Neuronal stem cell (in vitro differentiated cells): ENCODE data around the gene PDCD4.

Source experiments
- DNase-seq: peaks from one replicate; pipeline ENCODE4 v3.0.0-alpha.2; 2013; ENCODE audit warnings: low spot score
- H2AFZ ChIP-seq: one replicate; pipeline ENCODE4 v1.6.1; 2013; ENCODE audit warnings: mild to moderate bottlenecking, low read length, inconsistent platforms
- H2AK5ac ChIP-seq: 2 replicates; pipeline ENCODE4 v1.6.1; 2013; ENCODE audit warnings: low read depth, mild to moderate bottlenecking, inconsistent platforms, low read length, moderate library complexity, mixed read lengths
- H2BK120ac ChIP-seq: 2 replicates; pipeline ENCODE4 v1.6.1; 2013; ENCODE audit warnings: low read depth, mild to moderate bottlenecking, inconsistent platforms, low read length, moderate library complexity, mixed read lengths
- H2BK12ac ChIP-seq: one replicate; pipeline ENCODE4 v1.6.1; 2013; ENCODE audit warnings: low read length, inconsistent platforms
- H2BK15ac ChIP-seq: 2 replicates; pipeline ENCODE4 v1.6.1; 2013; ENCODE audit warnings: mild to moderate bottlenecking, low read length, inconsistent platforms, mixed read lengths
- H2BK5ac ChIP-seq: one replicate; pipeline ENCODE4 v1.6.1; 2013; ENCODE audit warnings: inconsistent platforms, mild to moderate bottlenecking, low read length, moderate library complexity
- H3K14ac ChIP-seq: one replicate; pipeline ENCODE4 v1.6.1; 2013; ENCODE audit warnings: low read length, inconsistent platforms
- H3K18ac ChIP-seq: 2 replicates; pipeline ENCODE4 v1.6.1; 2013; ENCODE audit warnings: low read length, inconsistent platforms
- H3K23ac ChIP-seq: 2 replicates; pipeline ENCODE4 v1.6.1; 2013; ENCODE audit warnings: low read depth, mild to moderate bottlenecking, mixed read lengths, low read length, inconsistent platforms; ENCODE audit not compliant: poor library complexity
- H3K27ac ChIP-seq: replicated peaks from 3 replicates; pipeline ENCODE4 v1.5.1; 2013; ENCODE audit warnings: low read length, inconsistent platforms
- H3K27me3 ChIP-seq, 3 experiments: 2 replicates each; pipeline ENCODE4 v1.6.1; 2013; ENCODE audit warnings: low read length in 3 of 3, mild to moderate bottlenecking in 2 of 3, inconsistent platforms in 1 of 3, low read depth in 1 of 3, mixed read lengths in 1 of 3, moderate library complexity in 1 of 3; ENCODE audit not compliant: control insufficient read depth in 3 of 3, insufficient read depth in 3 of 3
- H3K36me3 ChIP-seq, 2 donors: replicated peaks in 1 of 2; 2 replicates each; pipeline ENCODE4 v1.6.1; 2013; ENCODE audit warnings: low read length in 2 of 2; ENCODE audit not compliant: control insufficient read depth in 2 of 2, insufficient read depth in 2 of 2
- H3K4ac ChIP-seq: 2 replicates; pipeline ENCODE4 v1.6.1; 2013; ENCODE audit warnings: inconsistent platforms, mild to moderate bottlenecking, low read length, moderate library complexity
- H3K4me1 ChIP-seq, 2 donors: 1 replicate in 1 of 2; 2 replicates in 1 of 2; pipeline ENCODE4 v1.6.1; 2013; ENCODE audit warnings: low read length in 2 of 2, low read depth in 1 of 2; ENCODE audit not compliant: control insufficient read depth in 2 of 2, insufficient read depth in 1 of 2
- H3K4me2 ChIP-seq: one replicate; pipeline ENCODE4 v1.6.1; 2013; ENCODE audit warnings: mild to moderate bottlenecking, low read length, inconsistent platforms; ENCODE audit not compliant: insufficient read depth, poor library complexity, severe bottlenecking
- H3K4me3 ChIP-seq, 2 donors: 2 replicates each; pipeline ENCODE4 v1.5.1; 2013; ENCODE audit warnings: low read length in 2 of 2, mild to moderate bottlenecking in 2 of 2, inconsistent platforms in 1 of 2, moderate library complexity in 1 of 2
- H3K79me1 ChIP-seq: one replicate; pipeline ENCODE4 v1.6.1; 2013; ENCODE audit warnings: low read depth, mild to moderate bottlenecking, inconsistent platforms, low read length, moderate library complexity
- H3K9ac ChIP-seq: one replicate; pipeline ENCODE4 v1.6.1; 2013; ENCODE audit warnings: mild to moderate bottlenecking, low read depth, low read length, inconsistent platforms; ENCODE audit not compliant: poor library complexity
- H3K9me3 ChIP-seq, 2 donors: replicated peaks in 1 of 2; 2 replicates each; pipeline versions ENCODE3 to v1.6.1; 2013; ENCODE audit warnings: low read length in 2 of 2, mild to moderate bottlenecking in 2 of 2, inconsistent platforms in 1 of 2, low read depth in 1 of 2, mixed read lengths in 1 of 2, moderate library complexity in 1 of 2; ENCODE audit not compliant: control insufficient read depth in 2 of 2, insufficient read depth in 1 of 2
- H4K8ac ChIP-seq: one replicate; pipeline ENCODE4 v1.6.1; 2013; ENCODE audit warnings: low read depth, mild to moderate bottlenecking, inconsistent platforms, low read length, moderate library complexity
- H4K91ac ChIP-seq: one replicate; pipeline ENCODE4 v1.6.1; 2013; ENCODE audit warnings: low read length, low read depth, mild to moderate bottlenecking, inconsistent platforms; ENCODE audit not compliant: poor library complexity
- WGBS, 2 donors: extraction: QIAGEN DNeasy Blood & Tissue Kit; methylation state at CpG; one replicate each; pipeline ENCODE4 v1.1.7; 2013; ENCODE audit warnings: missing lambda C conversion rate in 2 of 2, mixed read lengths in 1 of 2; ENCODE audit not compliant: insufficient read length in 2 of 2, insufficient replicate concordance in 1 of 2; ENCODE audit errors: extremely low coverage in 2 of 2; 5-methylcytosine and 5-hydroxymethylcytosine counted together

The PDCD4 gene

DNA sequence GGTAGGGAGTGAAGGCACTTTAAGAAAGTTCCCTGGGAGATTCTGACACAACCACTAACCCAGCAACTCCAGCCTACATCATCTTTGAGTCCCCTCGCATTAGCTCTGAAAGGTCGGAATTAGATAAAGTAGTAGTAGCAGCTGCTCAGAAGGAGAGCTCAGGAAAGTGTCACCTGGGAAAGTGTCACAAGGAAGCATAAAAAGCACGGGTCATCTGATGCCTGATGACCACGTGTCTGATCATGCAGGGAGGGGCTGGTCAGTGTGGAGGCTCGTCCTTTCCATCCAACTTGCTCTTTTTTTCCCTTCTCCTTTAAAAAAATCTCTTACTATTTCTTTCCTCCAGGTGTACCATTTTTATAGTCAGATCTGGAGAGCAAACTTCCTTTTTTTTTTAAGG is 47.1 kb upstream of the PDCD4 start:
- Histone ChIP-seq H3K27me3 (no peaks in the 10 kb centered on the region), H3K23ac (no peak overlapping the region), H3K79me1 (no peaks in the 10 kb centered on the region), H3K4me3 (no peak overlapping the region), H2AK5ac (no peak overlapping the region), H3K36me3 (no peaks in the 10 kb centered on the region), H3K4ac (no peak overlapping the region), H3K27ac (peak overlapping the region; percentile 38), H2BK5ac (no peak overlapping the region), H3K14ac (no peak overlapping the region), H3K18ac (peak overlapping the region; percentile 73), H3K4me1 (peaks cover 43 to 46% of the 10 kb centered on the region in 2 donors), H2BK15ac (no peak overlapping the region), H2AFZ (no peak overlapping the region), H4K91ac (peak overlapping the region; percentile 65), H3K9me3 (no peaks in the 10 kb centered on the region), H2BK12ac (no peak overlapping the region), H4K8ac (no peak overlapping the region), H3K9ac (no peak overlapping the region), H2BK120ac (no peak overlapping the region), H3K4me2 (no peak overlapping the region)
- WGBS, 2 donors: no CpG with 5 or more reads among the region's 5 CpGs
- DNase-seq: no peak

DNA sequence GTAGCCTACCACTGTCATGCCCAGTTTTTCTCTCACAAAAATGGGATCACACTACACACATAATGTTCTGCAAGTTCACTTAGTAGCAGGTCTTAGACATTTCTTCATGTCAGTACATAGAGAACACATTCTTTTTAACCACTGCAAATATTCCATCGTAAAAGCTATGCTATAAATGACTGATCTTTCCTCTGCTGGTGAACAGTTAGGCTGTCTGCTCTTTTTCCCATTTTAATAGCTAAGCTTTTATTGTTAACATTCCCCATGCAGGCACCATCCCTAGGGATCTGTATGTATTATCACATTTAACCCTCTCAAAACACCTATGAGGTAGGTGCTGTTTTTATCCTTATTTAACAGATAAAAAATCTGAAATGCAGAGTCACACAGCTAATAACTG is 46.2 kb upstream of the PDCD4 start:
- WGBS, 2 donors: no CpG with 5 or more reads among the region's 1 CpG
- no peak overlapping the region for H2BK15ac ChIP-seq
- no peak for DNase-seq
- H3K27me3 ChIP-seq: no peaks in the 10 kb centered on the region
- H4K8ac ChIP-seq: no peak overlapping the region
- H3K4me1 ChIP-seq: peaks cover 40 to 49% of the 10 kb centered on the region in 2 donors
- H3K36me3 ChIP-seq: no peaks in the 10 kb centered on the region
- no peak overlapping the region for H2AFZ ChIP-seq
- H4K91ac ChIP-seq: no peak overlapping the region
- no peaks in the 10 kb centered on the region for H3K9me3 ChIP-seq
- no peak overlapping the region for H2BK12ac ChIP-seq
- no peak overlapping the region for H3K14ac ChIP-seq
- H3K4ac ChIP-seq: no peak overlapping the region
- no peak overlapping the region for H2BK5ac ChIP-seq
- H3K23ac ChIP-seq: no peak overlapping the region
- H3K4me2 ChIP-seq: no peak overlapping the region
- no peak overlapping the region for H3K9ac ChIP-seq
- no peak overlapping the region for H3K27ac ChIP-seq
- H2BK120ac ChIP-seq: no peak overlapping the region
- no peak overlapping the region for H2AK5ac ChIP-seq
- no peak overlapping the region for H3K18ac ChIP-seq
- H3K79me1 ChIP-seq: no peaks in the 10 kb centered on the region
- H3K4me3 ChIP-seq: no peak overlapping the region

DNA sequence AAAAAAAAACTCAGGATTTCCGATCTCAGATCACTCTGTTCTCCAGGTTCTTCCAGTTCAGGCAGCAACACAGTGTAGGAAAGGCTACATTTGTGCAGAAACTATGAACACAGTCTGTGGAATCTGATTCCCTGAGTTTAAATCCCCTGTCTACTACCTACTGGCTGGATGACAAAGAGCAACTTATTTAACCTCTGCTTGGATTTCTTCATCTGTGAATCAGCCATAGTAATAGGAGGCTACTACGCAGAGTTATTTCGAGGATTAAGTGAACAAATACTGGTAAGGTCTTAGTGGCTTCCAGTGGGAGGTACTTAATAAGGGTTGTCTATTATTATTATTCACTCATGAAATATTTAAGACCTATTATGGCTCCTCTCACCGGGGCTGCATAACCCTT is 44.3 kb upstream of the PDCD4 start:
- H4K91ac ChIP-seq: no peak overlapping the region
- H3K4ac ChIP-seq: no peak overlapping the region
- no peak overlapping the region for H2BK5ac ChIP-seq
- H3K36me3 ChIP-seq: no peaks in the 10 kb centered on the region
- no peaks in the 10 kb centered on the region for H3K27me3 ChIP-seq
- WGBS, 2 donors: no CpG with 5 or more reads among the region's 4 CpGs
- H3K4me2 ChIP-seq: no peak overlapping the region
- H2BK15ac ChIP-seq: peak overlapping the region; percentile 45
- no peaks in the 10 kb centered on the region for H3K9me3 ChIP-seq
- H3K18ac ChIP-seq: no peak overlapping the region
- H3K4me3 ChIP-seq: no peak overlapping the region
- H2AFZ ChIP-seq: no peak overlapping the region
- no peak overlapping the region for H2BK12ac ChIP-seq
- H4K8ac ChIP-seq: no peak overlapping the region
- no peak overlapping the region for H3K27ac ChIP-seq
- peaks cover 27 to 38% of the 10 kb centered on the region in 2 donors for H3K4me1 ChIP-seq
- no peak overlapping the region for H2BK120ac ChIP-seq
- H3K23ac ChIP-seq: no peak overlapping the region
- H3K14ac ChIP-seq: no peak overlapping the region
- no peaks in the 10 kb centered on the region for H3K79me1 ChIP-seq
- H3K9ac ChIP-seq: no peak overlapping the region
- peak overlapping the region; percentile 77 for H2AK5ac ChIP-seq
- no peak for DNase-seq

DNA sequence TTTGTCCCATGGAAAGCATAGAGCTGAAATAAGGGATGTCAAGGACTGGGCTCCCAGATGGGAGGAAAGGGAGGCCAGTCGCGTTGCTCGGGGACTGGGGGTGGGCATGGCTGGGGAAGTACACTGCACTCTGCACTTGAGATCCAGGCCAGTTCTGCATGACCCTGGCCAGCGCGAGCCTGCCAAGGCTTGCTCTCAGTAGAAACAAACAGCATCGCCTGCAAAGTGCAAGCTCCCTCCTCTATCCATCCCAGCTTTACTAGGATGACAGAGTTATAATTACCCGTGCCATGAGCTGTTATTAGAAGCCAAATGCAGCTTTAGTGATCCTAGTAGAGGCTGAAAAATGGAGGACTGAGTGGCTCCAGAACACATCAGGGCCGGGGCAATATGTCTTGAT is 43.9 kb upstream of the PDCD4 start:
- Histone ChIP-seq H2BK120ac (no peak overlapping the region), H3K14ac (no peak overlapping the region), H3K4me2 (no peak overlapping the region), H2BK5ac (no peak overlapping the region), H3K9me3 (no peaks in the 10 kb centered on the region), H3K79me1 (no peaks in the 10 kb centered on the region), H4K91ac (no peak overlapping the region), H3K4ac (peak overlapping the region; percentile 77), H3K4me3 (no peak overlapping the region), H3K18ac (peak overlapping the region; percentile 69), H2BK15ac (peak overlapping the region; percentile 45), H2AFZ (peak overlapping the region; percentile 18), H2BK12ac (no peak overlapping the region), H4K8ac (no peak overlapping the region), H3K27me3 (no peaks in the 10 kb centered on the region), H3K36me3 (no peaks in the 10 kb centered on the region), H2AK5ac (peak overlapping the region; percentile 77), H3K23ac (no peak overlapping the region), H3K9ac (no peak overlapping the region), H3K4me1 (peaks cover 25 to 36% of the 10 kb centered on the region in 2 donors), H3K27ac (no peak overlapping the region)
- no peak for DNase-seq
- WGBS, 2 donors: no CpG with 5 or more reads among the region's 8 CpGs
